HEK293T (cell line): ENCODE results near the gene CFAP61.

Experiments
- BHLHE40 ChIP-seq: fragments of 450-650 bp; IDR thresholded peaks from 2 replicates; pipeline ENCODE4 v1.6.1; 2016; ENCODE audit warnings: mild to moderate bottlenecking, moderate library complexity, borderline replicate concordance
- CTBP1 ChIP-seq: fragments of 450-650 bp; IDR thresholded peaks from 2 replicates; pipeline ENCODE4 v1.6.1; 2016; ENCODE audit warnings: borderline replicate concordance
- ELF4 ChIP-seq: fragments of 450-650 bp; IDR thresholded peaks from 2 replicates; pipeline ENCODE4 v1.6.1; 2017; ENCODE audit warnings: antibody characterized with exemption
- FOXM1 ChIP-seq: fragments of 450-650 bp; IDR thresholded peaks from 2 replicates; pipeline ENCODE4 v1.6.1; 2017; ENCODE audit warnings: mild to moderate bottlenecking, borderline replicate concordance
- LEF1 ChIP-seq: fragments of 450-650 bp; IDR thresholded peaks from 2 replicates; pipeline ENCODE4 v1.6.1; 2017; ENCODE audit warnings: mild to moderate bottlenecking, borderline replicate concordance
- NFRKB ChIP-seq: fragments of 450-650 bp; IDR thresholded peaks from 2 replicates; pipeline ENCODE4 v1.6.1; 2016; ENCODE audit warnings: mild to moderate bottlenecking, moderate library complexity
- PKNOX1 ChIP-seq: fragments of 450-650 bp; IDR thresholded peaks from 2 replicates; pipeline ENCODE4 v1.6.1; 2016
- SP1 ChIP-seq: fragments of 450-650 bp; IDR thresholded peaks from 2 replicates; pipeline ENCODE4 v1.6.1; 2017
- TARDBP ChIP-seq: fragments of 450-650 bp; IDR thresholded peaks from 2 replicates; pipeline ENCODE4 v1.6.1; 2016

GRCh38 chr20:20363434-20363798, 311.1 kb downstream of the CFAP61 start:
- TF ChIP-seq NFRKB: no peak
- TF ChIP-seq ELF4: no peak
- TF ChIP-seq CTBP1: no peak
- TF ChIP-seq PKNOX1: no peak
- no peak for TF ChIP-seq SP1
- TF ChIP-seq TARDBP: no peak
- TF ChIP-seq LEF1: no peak
- no peak for TF ChIP-seq FOXM1
- TF ChIP-seq BHLHE40: no peak
